LHCN-M2 (cell line): ENCODE results near the gene NTN1. TPM values are rescaled to one million over a fixed set of nuclear protein-coding genes. Genes with fewer than 3 reads are reported as not detected.

Source experiments
- DNase-seq: peaks from one replicate; pipeline ENCODE4 v3.0.0-alpha.2; 2012; ENCODE audit warnings: low read depth
- total RNA-seq: library from RNA; depleted of rRNA; stranded (reverse); fragments of >200 nt; gene quantifications from 2 replicates; pipeline ENCODE4 v1.2.3, GENCODE V29; 2014

The NTN1 gene
- total RNA-seq, 1 experiment from 2014 or later: 0.17 TPM

DNA sequence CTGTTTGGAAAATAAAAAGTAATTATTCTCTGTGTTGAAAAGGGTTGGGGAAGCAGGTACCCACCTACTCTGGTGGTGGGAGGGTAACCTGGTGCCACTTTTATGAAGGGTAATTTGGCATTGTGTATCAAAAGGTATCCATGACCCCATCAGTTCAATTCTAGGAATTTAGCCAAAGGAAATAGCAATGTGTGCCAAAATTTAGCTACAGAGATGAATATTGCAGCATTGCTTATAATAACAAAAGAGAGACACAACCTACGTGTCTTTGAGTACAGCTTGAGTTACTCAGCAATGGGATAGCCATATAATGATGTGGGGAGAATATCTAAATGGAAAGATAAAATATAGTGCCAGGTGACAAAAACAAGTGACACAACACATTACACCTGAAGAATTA lies 170.7 kb downstream of the NTN1 start:
- no peak for DNase-seq

DNA sequence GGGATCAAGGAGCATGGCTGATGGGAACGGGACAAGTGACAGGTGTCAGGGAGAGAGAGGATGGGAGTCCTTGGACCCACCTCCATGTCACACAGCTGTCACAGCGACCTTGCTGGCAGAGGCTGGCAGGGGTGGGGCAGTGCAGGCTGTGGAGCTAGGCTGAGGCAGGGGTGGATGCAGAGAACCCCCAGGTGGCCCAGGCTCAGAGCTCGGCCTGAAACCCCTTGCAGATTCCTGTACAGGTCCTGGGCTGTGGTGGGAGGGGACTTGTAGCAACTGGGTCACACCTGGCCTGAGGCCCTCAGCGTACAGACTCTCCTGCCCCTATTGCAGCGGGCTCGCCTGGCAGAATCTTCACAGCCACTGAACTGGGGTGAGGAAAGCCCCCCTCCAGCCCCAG lies 174.1 kb downstream of the NTN1 start:
- DNase-seq: no peak

DNA sequence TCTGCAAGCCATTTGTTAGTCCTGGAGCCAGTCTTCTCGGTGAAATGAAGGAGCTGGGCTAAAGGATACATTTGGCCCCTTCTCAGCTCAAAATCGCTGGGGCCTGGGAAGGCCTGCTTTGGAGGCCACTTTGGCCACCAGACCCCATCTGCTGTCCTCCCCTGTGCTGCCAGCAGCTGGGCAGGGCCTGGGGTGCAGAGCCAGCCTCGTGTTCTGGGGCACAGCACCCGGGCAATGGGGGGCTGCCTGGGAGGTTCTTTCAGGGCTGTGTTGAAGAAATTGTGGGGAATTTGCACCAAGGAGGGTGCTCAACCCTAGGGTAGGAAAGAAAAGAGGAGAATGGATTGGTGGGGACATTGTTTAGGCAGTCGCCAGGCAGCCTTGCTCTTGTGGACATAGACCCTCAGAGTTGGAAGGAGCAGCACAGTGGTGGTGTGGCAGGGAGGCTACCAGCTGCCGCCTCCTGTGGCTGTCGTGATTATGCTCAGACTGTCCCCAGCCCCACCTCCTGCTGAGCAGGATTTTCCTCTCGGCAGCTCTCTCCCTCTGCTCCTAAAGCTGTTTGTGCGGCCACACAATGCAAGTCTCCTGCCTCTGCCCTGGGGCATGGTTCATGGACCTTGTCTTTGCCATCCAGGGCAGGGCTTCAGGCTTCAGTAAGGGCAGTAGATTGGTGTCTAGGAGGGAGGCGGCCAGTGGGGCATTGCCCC lies 174.8 kb downstream of the NTN1 start:
- DNase-seq: no peak

- peak; percentile 9 for DNase-seq
These were observed 178.6 kb downstream of the NTN1 start for GRCh38 chr17:9199571-9200551.

- DNase-seq: no peak
These were observed 179.5 kb downstream of the NTN1 start for GRCh38 chr17:9200699-9201359.

GRCh38 chr17:9202532-9202931 lies 181.2 kb downstream of the NTN1 start:
- DNase-seq: no peak

DNA sequence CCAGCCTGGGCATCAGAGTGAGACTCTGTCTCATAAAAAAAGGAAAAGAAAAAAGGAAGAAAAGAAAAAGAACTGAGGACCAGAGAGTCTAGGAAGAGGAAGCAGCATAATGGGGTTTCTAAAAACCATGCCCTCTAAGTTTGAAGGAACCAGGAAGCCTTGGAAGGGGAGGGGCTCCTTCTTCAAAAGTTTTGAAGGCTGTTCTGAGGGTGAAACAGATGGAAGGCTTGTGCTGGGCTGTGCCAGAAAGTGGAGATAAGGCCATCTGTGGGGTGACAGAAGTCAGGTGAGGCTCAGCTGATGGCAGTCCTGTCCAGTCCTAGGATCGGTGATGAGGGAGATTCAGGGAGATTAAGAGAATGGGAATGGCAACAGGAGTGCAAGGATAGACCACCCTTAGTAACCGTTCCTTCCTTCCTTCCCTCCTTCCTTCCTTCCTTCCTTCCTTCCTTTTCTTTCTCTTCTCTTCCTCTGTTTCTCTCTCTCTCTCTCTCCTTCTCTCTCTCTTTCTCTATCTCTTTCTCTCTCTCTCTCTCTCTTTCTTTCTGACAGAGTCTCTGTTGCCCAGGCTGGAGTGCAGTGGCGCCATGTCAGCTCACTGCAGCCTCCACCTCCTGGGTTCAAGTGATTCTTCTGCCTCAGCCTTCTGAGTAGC lies 182.6 kb downstream of the NTN1 start:
- no peak for DNase-seq

- DNase-seq: no peak
These were observed 183.5 kb downstream of the NTN1 start for GRCh38 chr17:9204637-9205329.

DNA sequence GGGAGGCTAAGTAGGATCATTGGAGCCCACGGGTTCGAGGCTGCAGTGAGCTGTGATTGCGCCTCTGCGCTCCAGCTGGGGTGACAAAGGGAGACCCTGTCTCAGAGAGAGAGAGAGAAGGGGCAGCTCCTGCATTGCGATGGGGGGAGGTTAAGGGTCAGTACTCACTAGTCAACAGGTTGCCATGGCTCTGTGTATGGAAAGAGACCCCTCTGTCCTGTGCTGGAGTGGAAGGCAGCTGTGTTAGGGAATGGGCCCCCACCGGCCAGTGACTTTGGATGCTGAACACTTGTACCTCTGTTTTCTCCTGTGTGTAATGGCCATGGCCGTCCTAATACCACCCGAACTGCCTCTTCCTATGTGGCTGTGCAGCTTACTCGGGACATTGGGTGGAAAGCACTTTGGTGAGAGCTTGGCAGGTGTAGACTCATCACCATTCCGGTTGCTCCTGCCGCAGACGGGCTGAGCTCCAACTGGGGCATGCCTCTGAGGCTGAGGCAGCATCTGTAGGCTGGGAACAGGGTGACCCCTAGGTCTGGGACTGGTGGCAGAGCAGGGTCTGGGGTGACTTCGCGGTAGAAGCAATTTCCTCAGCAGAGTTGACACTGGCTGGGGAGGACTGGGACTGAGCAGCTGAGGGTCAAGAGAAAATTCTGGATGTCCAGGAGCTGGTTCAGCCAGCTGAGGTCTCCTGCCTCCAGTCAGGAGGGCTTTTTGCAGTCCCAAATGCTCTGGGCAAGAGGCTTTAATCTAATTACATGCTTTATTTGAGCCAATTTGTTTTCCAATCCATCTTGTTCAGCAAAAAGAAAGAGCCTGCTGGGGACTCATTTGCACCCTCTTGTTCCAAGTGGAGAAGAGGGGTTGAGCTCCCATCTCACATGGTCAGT lies 184.5 kb downstream of the NTN1 start:
- no peak for DNase-seq

DNA sequence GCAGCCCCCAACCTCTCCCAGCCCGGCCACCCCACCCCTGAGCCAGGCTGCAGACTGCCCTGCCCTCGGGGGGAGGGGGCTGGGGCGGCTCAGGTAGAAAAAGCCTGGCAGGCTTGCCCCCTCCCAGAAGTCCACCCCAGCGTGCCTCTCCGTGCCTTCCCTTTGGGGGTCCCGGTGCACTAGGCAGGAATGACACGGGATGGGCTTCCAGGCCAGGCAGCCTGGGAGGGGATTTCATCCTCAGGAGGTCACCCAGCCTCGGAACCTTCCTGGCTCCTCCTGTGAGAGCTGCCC lies 185.0 kb downstream of the NTN1 start:
- DNase-seq: no peak

DNA sequence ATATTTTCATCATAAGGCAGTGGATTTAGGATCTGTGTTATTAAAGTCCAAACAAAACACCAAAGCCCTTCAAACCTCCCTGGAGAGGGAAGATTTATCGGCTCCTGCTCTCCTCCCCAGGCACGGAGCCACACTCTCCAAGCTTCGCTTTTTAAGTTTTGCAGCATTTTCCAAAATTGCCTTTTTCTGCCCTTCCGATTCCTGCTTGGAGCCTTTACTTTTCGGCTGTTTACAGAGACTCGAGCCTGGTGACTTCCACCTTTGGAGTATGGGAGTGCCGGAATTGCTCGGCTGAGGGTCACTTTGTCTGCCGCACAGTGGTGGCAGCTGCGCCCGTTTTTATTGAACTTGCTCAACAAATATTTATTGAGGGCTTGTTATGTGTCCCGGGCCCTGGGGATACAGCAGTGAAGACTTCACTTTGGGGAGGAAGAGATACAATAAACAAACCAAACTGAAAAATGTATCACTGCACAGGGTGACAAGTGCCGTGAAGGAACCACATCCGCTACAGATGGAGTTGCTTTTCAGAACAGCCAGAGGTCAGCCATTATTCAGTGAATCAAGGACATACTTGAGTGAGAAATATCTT lies 185.5 kb downstream of the NTN1 start:
- DNase-seq: no peak

DNA sequence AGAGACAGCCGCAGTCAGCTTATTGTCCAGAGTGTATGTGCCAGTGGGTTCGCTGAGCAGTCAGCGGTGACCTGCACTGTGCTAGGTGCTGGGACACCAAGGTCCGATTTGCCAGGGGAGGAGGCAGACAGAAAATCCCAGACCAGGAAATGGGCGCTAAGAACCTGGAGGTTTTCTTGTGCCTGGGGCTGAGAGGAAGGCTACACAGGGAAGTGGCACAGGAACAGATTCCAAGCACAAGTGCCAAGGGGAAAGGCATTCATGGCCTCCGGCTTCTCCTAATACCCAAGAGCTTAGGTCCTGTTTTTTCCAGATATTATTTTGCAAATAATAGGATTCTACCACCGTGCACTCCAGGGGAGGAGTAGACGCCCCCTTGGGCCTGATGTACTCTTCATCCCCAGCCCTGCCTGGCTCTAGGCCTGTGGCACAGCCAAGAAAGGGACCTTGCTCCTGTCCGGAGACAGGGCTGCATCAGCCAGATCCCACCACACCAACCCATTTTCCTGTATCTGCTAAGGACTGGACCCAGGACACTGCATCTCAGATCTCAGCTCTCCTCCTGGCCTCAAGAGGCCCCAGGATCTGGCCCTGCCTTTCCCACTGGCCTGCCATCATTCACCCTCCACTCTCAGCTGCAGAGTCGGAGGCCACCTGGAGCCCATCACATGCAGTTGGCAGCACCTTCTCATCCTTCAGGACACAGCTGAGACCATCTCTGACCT lies 187.2 kb downstream of the NTN1 start:
- no peak for DNase-seq

GRCh38 chr17:9209347-9209746 lies 188.0 kb downstream of the NTN1 start:
- no peak for DNase-seq

DNA sequence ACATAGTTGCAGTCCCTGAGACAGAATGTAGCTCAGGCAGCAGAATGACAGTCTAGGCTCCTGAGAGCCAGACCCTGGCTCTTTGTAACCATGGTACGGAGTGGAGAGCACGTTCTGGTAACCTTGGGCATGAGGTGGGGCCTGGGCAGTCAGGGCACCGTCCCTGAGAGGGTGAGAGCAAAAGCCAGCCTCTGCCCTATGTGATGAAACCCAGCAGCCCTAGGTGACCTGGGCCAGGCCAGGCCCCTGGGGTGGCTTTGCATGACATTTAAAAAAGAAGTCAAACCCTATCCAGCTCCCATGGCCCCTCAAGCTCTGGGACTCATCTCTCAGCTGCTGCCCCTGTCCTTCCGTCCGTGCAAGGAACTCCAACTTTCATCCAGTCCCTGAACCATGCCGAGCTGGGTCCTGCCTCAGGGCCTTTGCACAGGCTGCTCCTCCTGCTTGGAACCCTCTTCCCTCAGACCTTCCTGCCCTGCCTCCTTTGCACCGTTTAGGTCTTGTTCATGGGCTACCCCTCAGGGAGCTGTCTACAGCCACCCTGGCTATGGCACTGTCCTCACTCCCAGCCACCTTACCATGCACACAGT lies 188.6 kb downstream of the NTN1 start:
- DNase-seq: no peak

- no peak for DNase-seq
These were observed 189.9 kb downstream of the NTN1 start for GRCh38 chr17:9211133-9211765.

GRCh38 chr17:9212376-9213302 lies 191.3 kb downstream of the NTN1 start:
- DNase-seq: no peak

DNA sequence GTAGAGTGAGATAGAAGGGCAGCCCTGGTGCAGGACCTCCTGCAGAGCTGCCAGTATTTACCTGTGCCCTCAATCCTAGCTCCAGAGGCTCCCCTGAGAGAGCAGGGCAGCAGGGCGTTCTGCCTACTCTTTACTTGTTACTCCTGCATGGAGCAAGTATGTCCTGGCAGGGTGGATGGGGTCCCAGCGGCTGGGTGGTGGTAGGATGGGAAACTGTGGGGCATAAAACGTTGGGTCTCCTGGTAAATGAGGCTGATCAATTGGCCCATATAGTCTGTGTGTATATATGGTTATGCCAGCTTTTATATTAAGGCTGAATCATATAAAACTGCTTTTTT lies 192.0 kb downstream of the NTN1 start:
- DNase-seq: no peak
